ENCODE results near the gene APOA4.

APOA4 gene

GRCh38 chr11:116828632-116829524 lies 5.8 kb upstream of the APOA4 start:
- Mint-ChIP-seq H3K27ac (no peak overlapping the region), H3K27me3 (no peaks in the 10 kb centered on the region), H3K4me1 (ENCODE audit: low read depth) (no peaks in the 10 kb centered on the region), H3K9me3 (ENCODE audit: low read depth) (no peaks in the 10 kb centered on the region), H3K36me3 (no peaks in the 10 kb centered on the region), H3K4me3 (no peak overlapping the region)

- H3K4me1 Mint-ChIP-seq (ENCODE audit: low read depth), result no peaks in the 10 kb centered on the region
- H3K27ac Mint-ChIP-seq, result no peak overlapping the region
- H3K9me3 Mint-ChIP-seq (ENCODE audit: low read depth), result no peaks in the 10 kb centered on the region
- H3K27me3 Mint-ChIP-seq, result no peaks in the 10 kb centered on the region
- no peak overlapping the region for H3K4me3 Mint-ChIP-seq
- no peaks in the 10 kb centered on the region for H3K36me3 Mint-ChIP-seq
These were observed 4.4 kb upstream of the APOA4 start for GRCh38 chr11:116827461-116827860.

- H3K27ac Mint-ChIP-seq, result no peak overlapping the region
- H3K27me3 Mint-ChIP-seq, result no peaks in the 10 kb centered on the region
- H3K4me1 Mint-ChIP-seq (ENCODE audit: low read depth), result no peaks in the 10 kb centered on the region
These were observed 3.8 kb upstream of the APOA4 start for GRCh38 chr11:116826751-116827431.

GRCh38 chr11:116825854-116826750 lies 3.0 kb upstream of the APOA4 start:
- no peak overlapping the region for H3K27ac Mint-ChIP-seq
- H3K9me3 Mint-ChIP-seq (ENCODE audit: low read depth), result no peaks in the 10 kb centered on the region
- no peaks in the 10 kb centered on the region for H3K36me3 Mint-ChIP-seq
- H3K27me3 Mint-ChIP-seq, result no peaks in the 10 kb centered on the region
- H3K4me3 Mint-ChIP-seq, result no peak overlapping the region
- no peaks in the 10 kb centered on the region for H3K4me1 Mint-ChIP-seq (ENCODE audit: low read depth)

More at GRCh38 chr11:116826751-116827431, 3.8 kb upstream of the APOA4 start:
- H3K36me3 Mint-ChIP-seq, result no peaks in the 10 kb centered on the region
- no peak overlapping the region for H3K4me3 Mint-ChIP-seq
- no peaks in the 10 kb centered on the region for H3K9me3 Mint-ChIP-seq (ENCODE audit: low read depth)

GRCh38 chr11:116825434-116825833 lies 2.3 kb upstream of the APOA4 start:
- H3K36me3 Mint-ChIP-seq, result no peaks in the 10 kb centered on the region
- no peak overlapping the region for H3K27ac Mint-ChIP-seq
- no peaks in the 10 kb centered on the region for H3K27me3 Mint-ChIP-seq
- H3K9me3 Mint-ChIP-seq (ENCODE audit: low read depth), result no peaks in the 10 kb centered on the region
- H3K4me3 Mint-ChIP-seq, result no peak overlapping the region
- H3K4me1 Mint-ChIP-seq (ENCODE audit: low read depth), result no peaks in the 10 kb centered on the region

GRCh38 chr11:116822575-116822974 lies 529 bp downstream of the APOA4 start:
- no peak overlapping the region for H3K4me3 Mint-ChIP-seq
- H3K9me3 Mint-ChIP-seq (ENCODE audit: low read depth), result no peaks in the 10 kb centered on the region
- no peaks in the 10 kb centered on the region for H3K27me3 Mint-ChIP-seq
- H3K36me3 Mint-ChIP-seq, result no peaks in the 10 kb centered on the region
- H3K27ac Mint-ChIP-seq, result no peak overlapping the region
- H3K4me1 Mint-ChIP-seq (ENCODE audit: low read depth), result no peaks in the 10 kb centered on the region

GRCh38 chr11:116821050-116821918 lies 1.8 kb downstream of the APOA4 start:
- H3K4me3 Mint-ChIP-seq, result no peak overlapping the region
- no peaks in the 10 kb centered on the region for H3K9me3 Mint-ChIP-seq (ENCODE audit: low read depth)
- no peaks in the 10 kb centered on the region for H3K4me1 Mint-ChIP-seq (ENCODE audit: low read depth)
- H3K36me3 Mint-ChIP-seq, result no peaks in the 10 kb centered on the region
- H3K27ac Mint-ChIP-seq, result no peak overlapping the region
- no peaks in the 10 kb centered on the region for H3K27me3 Mint-ChIP-seq

GRCh38 chr11:116819049-116819448 lies 4.1 kb downstream of the APOA4 start:
- Mint-ChIP-seq H3K36me3 (no peaks in the 10 kb centered on the region), H3K4me1 (ENCODE audit: low read depth) (no peaks in the 10 kb centered on the region), H3K27me3 (no peaks in the 10 kb centered on the region)

GRCh38 chr11:116814502-116814901 lies 8.6 kb downstream of the APOA4 start:
- no peaks in the 10 kb centered on the region for H3K27me3 Mint-ChIP-seq
- no peaks in the 10 kb centered on the region for H3K4me1 Mint-ChIP-seq (ENCODE audit: low read depth)
- H3K36me3 Mint-ChIP-seq, result no peaks in the 10 kb centered on the region
- no peaks in the 10 kb centered on the region for H3K9me3 Mint-ChIP-seq (ENCODE audit: low read depth)
- no peak overlapping the region for H3K27ac Mint-ChIP-seq
- H3K4me3 Mint-ChIP-seq, result no peak overlapping the region

More at GRCh38 chr11:116819049-116819448, 4.1 kb downstream of the APOA4 start:
- no peak overlapping the region for H3K27ac Mint-ChIP-seq
- no peak overlapping the region for H3K4me3 Mint-ChIP-seq
- H3K9me3 Mint-ChIP-seq (ENCODE audit: low read depth), result no peaks in the 10 kb centered on the region

- Mint-ChIP-seq H3K9me3 (ENCODE audit: low read depth) (no peaks in the 10 kb centered on the region), H3K36me3 (no peaks in the 10 kb centered on the region), H3K27me3 (no peaks in the 10 kb centered on the region), H3K4me3 (no peak overlapping the region), H3K27ac (no peak overlapping the region), H3K4me1 (ENCODE audit: low read depth) (no peaks in the 10 kb centered on the region)
These were observed 9.2 kb downstream of the APOA4 start for GRCh38 chr11:116813781-116814471.

- Mint-ChIP-seq H3K27ac (no peak overlapping the region), H3K36me3 (no peaks in the 10 kb centered on the region), H3K9me3 (ENCODE audit: low read depth) (no peaks in the 10 kb centered on the region), H3K27me3 (no peaks in the 10 kb centered on the region), H3K4me1 (ENCODE audit: low read depth) (no peaks in the 10 kb centered on the region), H3K4me3 (no peak overlapping the region)
These were observed 9.9 kb downstream of the APOA4 start for GRCh38 chr11:116813170-116813569.

GRCh38 chr11:116812109-116812508 lies 11.0 kb downstream of the APOA4 start:
- no peaks in the 10 kb centered on the region for H3K9me3 Mint-ChIP-seq (ENCODE audit: low read depth)
- no peak overlapping the region for H3K27ac Mint-ChIP-seq
- H3K27me3 Mint-ChIP-seq, result no peaks in the 10 kb centered on the region
- H3K36me3 Mint-ChIP-seq, result no peaks in the 10 kb centered on the region
- H3K4me3 Mint-ChIP-seq, result no peak overlapping the region
- H3K4me1 Mint-ChIP-seq (ENCODE audit: low read depth), result no peaks in the 10 kb centered on the region

- Mint-ChIP-seq H3K4me3 (no peak overlapping the region), H3K9me3 (ENCODE audit: low read depth) (no peaks in the 10 kb centered on the region), H3K27ac (no peak overlapping the region), H3K27me3 (no peaks in the 10 kb centered on the region), H3K4me1 (ENCODE audit: low read depth) (no peaks in the 10 kb centered on the region), H3K36me3 (no peaks in the 10 kb centered on the region)
These were observed 11.9 kb downstream of the APOA4 start for GRCh38 chr11:116811194-116811593.
